Measurements from ENCODE around the gene CORO6. TPM values are rescaled to one million over a fixed set of nuclear protein-coding genes. Genes with fewer than 3 reads are reported as not detected.
"Not testable (repeated sequence)": the region's sequence is repeated elsewhere in the genome, so short reads cannot be mapped to it uniquely, and the experiment has no call there.

CORO6 gene
- total and polyA plus RNA-seq, 3 donors from 2014 or later: 6.3 to 15.5 (median 11.7) TPM

DNA sequence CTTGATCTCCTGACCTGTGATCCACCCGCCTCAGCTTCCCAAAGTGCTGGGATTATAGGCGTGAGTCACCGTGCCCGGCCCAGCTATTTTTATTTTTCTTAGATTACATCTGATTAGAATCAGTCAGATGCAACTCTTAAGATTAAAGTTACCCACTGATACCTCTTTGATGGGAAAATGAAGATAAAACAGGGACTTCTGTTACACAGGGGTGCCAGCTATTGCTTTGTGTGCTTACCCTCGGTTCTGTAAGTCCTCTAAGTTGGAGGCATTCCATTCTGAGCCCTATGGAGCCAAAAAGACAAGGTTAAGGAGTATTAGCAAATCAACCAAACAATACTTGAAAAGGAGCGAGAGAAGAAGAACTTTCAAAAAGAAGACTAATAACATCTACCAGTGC is 32.6 kb upstream of the CORO6 start:
- Histone ChIP-seq H3K4me3 (no peak overlapping the region), H3K27me3 (no peaks in the 10 kb centered on the region), H3K27ac (no peak overlapping the region), H3K36me3 (ENCODE audit: low read depth, missing control alignments) (no peaks in the 10 kb centered on the region), H3K4me1 (no peaks in the 10 kb centered on the region), H3K9me3 (no peaks in the 10 kb centered on the region)
- intact Hi-C loops (cut with DNase I; ENCODE audit: low total_unique reads): no loop called here
- DNase-seq: no peak
- 91 to 93% methylated on average over 6 of the region's 6 CpGs for WGBS, 2 donors
- TF ChIP-seq, protein P1, sequence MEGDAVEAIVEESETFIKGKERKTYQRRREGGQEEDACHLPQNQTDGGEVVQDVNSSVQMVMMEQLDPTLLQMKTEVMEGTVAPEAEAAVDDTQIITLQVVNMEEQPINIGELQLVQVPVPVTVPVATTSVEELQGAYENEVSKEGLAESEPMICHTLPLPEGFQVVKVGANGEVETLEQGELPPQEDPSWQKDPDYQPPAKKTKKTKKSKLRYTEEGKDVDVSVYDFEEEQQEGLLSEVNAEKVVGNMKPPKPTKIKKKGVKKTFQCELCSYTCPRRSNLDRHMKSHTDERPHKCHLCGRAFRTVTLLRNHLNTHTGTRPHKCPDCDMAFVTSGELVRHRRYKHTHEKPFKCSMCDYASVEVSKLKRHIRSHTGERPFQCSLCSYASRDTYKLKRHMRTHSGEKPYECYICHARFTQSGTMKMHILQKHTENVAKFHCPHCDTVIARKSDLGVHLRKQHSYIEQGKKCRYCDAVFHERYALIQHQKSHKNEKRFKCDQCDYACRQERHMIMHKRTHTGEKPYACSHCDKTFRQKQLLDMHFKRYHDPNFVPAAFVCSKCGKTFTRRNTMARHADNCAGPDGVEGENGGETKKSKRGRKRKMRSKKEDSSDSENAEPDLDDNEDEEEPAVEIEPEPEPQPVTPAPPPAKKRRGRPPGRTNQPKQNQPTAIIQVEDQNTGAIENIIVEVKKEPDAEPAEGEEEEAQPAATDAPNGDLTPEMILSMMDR (IDR thresholded peaks at IDR 0.05): no peak
- TF ChIP-seq POLR2A (IDR thresholded peaks at IDR 0.05): no peak

DNA sequence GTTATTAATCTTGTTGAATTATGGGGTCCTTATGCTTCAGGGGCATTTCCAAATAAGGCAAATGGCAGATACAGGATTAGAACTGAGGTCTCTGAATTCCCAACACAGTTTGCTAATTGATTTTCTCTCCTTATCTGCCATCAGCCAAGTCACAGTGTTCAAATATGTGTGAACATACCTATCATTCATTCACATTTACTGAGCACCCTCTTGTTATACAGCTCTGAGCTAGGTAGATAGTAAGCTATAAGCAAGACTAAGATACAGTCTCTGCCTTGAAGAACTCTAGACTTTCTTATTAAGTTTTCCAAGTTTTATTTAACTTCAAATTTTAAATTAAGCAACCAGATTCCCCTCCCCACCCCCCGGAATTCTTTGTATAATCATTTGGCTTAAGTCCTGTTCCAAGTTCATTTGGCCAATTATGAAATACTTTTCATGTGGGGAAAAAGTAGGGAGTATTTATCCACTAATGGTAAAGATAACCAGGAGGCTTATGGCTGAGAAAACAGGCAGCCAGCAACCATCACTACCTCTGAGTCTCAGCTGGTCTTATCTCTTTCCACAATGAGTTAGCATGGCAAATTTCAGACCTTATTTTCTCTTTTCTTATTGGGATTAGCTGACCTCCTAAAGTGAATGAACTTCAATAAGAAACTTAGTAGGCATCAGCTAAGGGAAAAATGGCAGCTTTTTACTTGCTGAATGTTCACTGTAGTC is 31.4 kb upstream of the CORO6 start:
- intact Hi-C loops (cut with DNase I; ENCODE audit: low total_unique reads): no loop called here
- peak overlapping the region in 1 of 2 donors; percentile 33 for H3K27ac ChIP-seq
- DNase-seq: no peak
- H3K36me3 ChIP-seq (ENCODE audit: low read depth, missing control alignments): no peaks in the 10 kb centered on the region
- no peaks in the 10 kb centered on the region for H3K4me1 ChIP-seq
- H3K27me3 ChIP-seq: no peaks in the 10 kb centered on the region
- no peaks in the 10 kb centered on the region for H3K9me3 ChIP-seq
- H3K4me3 ChIP-seq: no peak overlapping the region
- 21 to 26% methylated on average over 1 of the region's 1 CpG for WGBS, 2 donors
- TF ChIP-seq, protein P1 (IDR thresholded peaks at IDR 0.05): no peak
- TF ChIP-seq POLR2A (IDR thresholded peaks at IDR 0.05): no peak

DNA sequence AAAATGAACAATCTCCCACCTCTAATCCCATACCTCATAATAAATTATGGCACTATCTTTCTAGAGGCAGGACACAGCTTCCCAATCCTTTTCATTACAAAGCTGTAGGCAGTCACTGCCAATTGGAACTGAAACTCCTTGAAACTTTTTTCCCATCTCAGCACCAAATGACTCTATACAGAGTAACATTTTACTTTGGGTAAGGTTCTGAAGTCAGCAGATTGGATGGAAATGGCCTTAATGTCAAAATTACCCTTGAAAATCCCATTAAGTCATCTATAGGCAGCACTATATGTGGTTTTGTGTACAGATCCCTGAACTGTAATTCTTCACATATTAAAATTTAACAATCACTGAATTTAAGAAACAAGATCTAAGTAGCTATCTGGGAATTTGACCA is 30.3 kb upstream of the CORO6 start:
- no peak for DNase-seq
- H3K4me1 ChIP-seq: no peaks in the 10 kb centered on the region
- H3K36me3 ChIP-seq (ENCODE audit: low read depth, missing control alignments): no peaks in the 10 kb centered on the region
- H3K4me3 ChIP-seq: no peak overlapping the region
- H3K9me3 ChIP-seq: no peaks in the 10 kb centered on the region
- intact Hi-C loops (cut with DNase I; ENCODE audit: low total_unique reads): no loop called here
- no peak overlapping the region for H3K27ac ChIP-seq
- no peaks in the 10 kb centered on the region for H3K27me3 ChIP-seq
- TF ChIP-seq POLR2A (IDR thresholded peaks at IDR 0.05): no peak
- TF ChIP-seq, protein P1 (IDR thresholded peaks at IDR 0.05): no peak

DNA sequence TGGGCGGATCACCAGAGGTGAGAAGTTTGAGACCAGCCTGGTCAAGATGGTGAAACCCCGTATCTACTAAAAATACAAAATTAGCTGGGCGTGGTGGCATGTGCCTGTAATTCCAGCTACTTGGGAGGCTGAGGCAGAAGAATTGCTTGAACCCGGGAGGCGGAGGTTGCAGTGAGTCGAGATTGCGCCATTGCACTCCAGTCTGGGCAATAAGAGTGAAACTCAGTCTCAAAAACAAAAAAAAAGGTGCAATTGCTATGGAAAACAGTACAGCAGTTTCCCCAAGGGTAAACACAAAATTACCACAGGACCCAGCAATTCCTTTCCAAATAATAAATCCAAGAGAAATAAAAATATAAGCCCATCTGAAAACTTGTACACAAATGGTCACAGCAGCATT is 29.2 kb upstream of the CORO6 start:
- intact Hi-C loops (cut with DNase I; ENCODE audit: low total_unique reads); H3K4me3 ChIP-seq; H3K9me3 ChIP-seq; H3K4me1 ChIP-seq; H3K27me3 ChIP-seq; H3K36me3 ChIP-seq (ENCODE audit: low read depth, missing control alignments); DNase-seq; H3K27ac ChIP-seq: not testable (repeated sequence)
- 96 to 98% methylated on average over 7 of the region's 7 CpGs for WGBS, 2 donors

DNA sequence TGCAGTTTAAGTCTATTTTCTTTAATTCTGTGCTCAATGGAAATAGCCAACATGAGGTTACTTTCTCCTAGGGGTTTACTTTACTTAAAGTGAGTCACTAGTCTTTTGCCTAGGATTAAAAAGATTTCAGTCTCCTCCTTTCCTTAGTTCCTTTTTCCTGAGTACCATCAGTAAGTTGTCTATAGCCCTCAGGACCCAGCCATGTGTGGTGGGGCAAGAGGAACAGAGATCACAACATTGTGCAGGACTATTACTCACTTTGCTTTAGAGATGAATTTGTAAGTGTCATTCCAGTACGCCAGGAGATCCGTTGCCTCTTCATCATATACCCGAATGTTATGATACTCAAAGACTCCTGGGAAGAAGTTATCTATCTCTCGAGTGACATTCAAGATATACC is 27.7 kb upstream of the CORO6 start:
- H3K27ac ChIP-seq: no peak overlapping the region
- 86 to 90% methylated on average over 4 of the region's 4 CpGs for WGBS, 2 donors
- no peak for DNase-seq
- intact Hi-C loops (cut with DNase I; ENCODE audit: low total_unique reads): no loop called here
- H3K36me3 ChIP-seq (ENCODE audit: low read depth, missing control alignments): no peaks in the 10 kb centered on the region
- H3K4me1 ChIP-seq: peaks cover 7% of the 10 kb centered on the region
- H3K27me3 ChIP-seq: no peaks in the 10 kb centered on the region
- H3K9me3 ChIP-seq: no peaks in the 10 kb centered on the region
- no peak overlapping the region for H3K4me3 ChIP-seq
- TF ChIP-seq, protein P1 (IDR thresholded peaks at IDR 0.05): no peak
- no peak for TF ChIP-seq POLR2A (IDR thresholded peaks at IDR 0.05)
